Renal pelvis (tissue), 3 donors: Measurements from ENCODE around the gene LRRC74A. TPM values are rescaled to one million over a fixed set of nuclear protein-coding genes. Genes with fewer than 3 reads are reported as not detected.

Experiments
- polyA plus RNA-seq, 3 donors: library from polyadenylated mRNA; unstranded; fragments of 120-200 nt; gene quantifications; one replicate each; pipeline ENCODE4 v1.2.1, GENCODE V29; 2013; ENCODE audit not compliant: insufficient read length in 3 of 3

The LRRC74A gene
- polyA plus RNA-seq, 3 donors: not detected

Other genes starting within 250 kb of the LRRC74A start
- 10 to 100 TPM; 36.7 to 44.5 (median 41.4) TPM for gene VASH1, start 64.9 kb upstream of the LRRC74A start, polyA plus RNA-seq
- 10 to 100 TPM; 24.1 to 37.7 (median 36.3) TPM for gene ANGEL1, start 13.5 kb upstream of the LRRC74A start, polyA plus RNA-seq
- gene IRF2BPL, start 202.3 kb downstream of the LRRC74A start, polyA plus RNA-seq: 10 to 100 TPM; 43.2 to 62.1 (median 50.6) TPM